Keratinocyte (primary cell): ENCODE data around the gene TRPM3. TPM values are rescaled to one million over a fixed set of nuclear protein-coding genes. Genes with fewer than 3 reads are reported as not detected.

ENCODE experiments used
- DNase-seq: peaks from one replicate; pipeline ENCODE4 v3.0.0-alpha.2; 2011; ENCODE audit warnings: low read depth, missing footprints, low spot score
- FAIRE-seq: peaks from 2 replicates; lab custom pipeline; 2011; peaks lifted over from hg19 to GRCh38; lab: Jason Lieb, UNC
- H2AFZ ChIP-seq: 2 replicates; pipeline ENCODE4 v1.6.0; 2012; ENCODE audit warnings: low read length, control low read depth, inconsistent platforms; ENCODE audit not compliant: control insufficient read depth
- H3K27ac ChIP-seq: 2 replicates; pipeline ENCODE4 v1.5.1; 2011; ENCODE audit warnings: low read length; ENCODE audit not compliant: control insufficient read depth, insufficient read depth
- H3K27me3 ChIP-seq: 3 replicates; pipeline ENCODE4 v1.6.0; 2011; ENCODE audit warnings: low read length; ENCODE audit not compliant: control insufficient read depth, insufficient read depth; ENCODE audit errors: extremely low read depth
- H3K36me3 ChIP-seq, 2 experiments: 2 replicates in 1 of 2; 3 replicates in 1 of 2; pipeline ENCODE4 v1.5.1; 2011; ENCODE audit warnings: low read length in 2 of 2, mild to moderate bottlenecking in 1 of 2; ENCODE audit not compliant: control insufficient read depth in 2 of 2, insufficient read depth in 2 of 2; ENCODE audit errors: extremely low read depth in 1 of 2
- H3K4me1 ChIP-seq: 3 replicates; pipeline ENCODE4 v1.5.1; 2011; ENCODE audit warnings: low read length; ENCODE audit not compliant: control insufficient read depth, insufficient read depth; ENCODE audit errors: extremely low read depth
- H3K4me2 ChIP-seq: 3 replicates; pipeline ENCODE4 v1.6.0; 2011; ENCODE audit warnings: low read depth, low read length; ENCODE audit not compliant: control insufficient read depth, insufficient read depth; ENCODE audit errors: extremely low read depth
- H3K4me3 ChIP-seq, 3 experiments: fragments of 200-600 bp in 1 of 3; sonication (generic) in 1 of 3; 2 replicates in 2 of 3; 3 replicates in 1 of 3; pipeline ENCODE4 v1.5.1; 2011 to 2016; ENCODE audit warnings: low read length in 3 of 3, mild to moderate bottlenecking in 3 of 3, control low read depth in 2 of 3, inconsistent platforms in 1 of 3, low read depth in 1 of 3, mixed read lengths in 1 of 3, mixed run types in 1 of 3, moderate library complexity in 1 of 3; ENCODE audit not compliant: control insufficient read depth in 2 of 3, insufficient read depth in 2 of 3; ENCODE audit errors: extremely low read depth in 1 of 3
- H3K79me2 ChIP-seq: 2 replicates; pipeline ENCODE4 v1.6.0; 2012; ENCODE audit warnings: low read length; ENCODE audit not compliant: control insufficient read depth, insufficient read depth
- H3K9ac ChIP-seq: 3 replicates; pipeline ENCODE4 v1.6.0; 2011; ENCODE audit warnings: low read length; ENCODE audit not compliant: control insufficient read depth, insufficient read depth; ENCODE audit errors: extremely low read depth
- H3K9me1 ChIP-seq: 3 replicates; pipeline ENCODE4 v1.6.0; 2011; ENCODE audit warnings: low read length; ENCODE audit not compliant: control insufficient read depth, insufficient read depth; ENCODE audit errors: extremely low read depth
- H3K9me3 ChIP-seq: 2 replicates; pipeline ENCODE4 v1.5.1; 2012; ENCODE audit warnings: low read depth, low read length; ENCODE audit not compliant: control insufficient read depth
- H4K20me1 ChIP-seq: 3 replicates; pipeline ENCODE4 v1.6.0; 2011; ENCODE audit warnings: low read length; ENCODE audit not compliant: control insufficient read depth, insufficient read depth; ENCODE audit errors: extremely low read depth
- CTCF ChIP-seq, 3 experiments: IDR thresholded peaks in 1 of 3; conservative IDR thresholded peaks in 1 of 3; optimal IDR thresholded peaks in 1 of 3; 2 replicates in 2 of 3; 3 replicates in 1 of 3; pipeline versions ENCODE3 to v1.5.1; 2011; ENCODE audit warnings: low read length in 3 of 3, mild to moderate bottlenecking in 3 of 3, moderate library complexity in 2 of 3, control low read depth in 1 of 3, inconsistent platforms in 1 of 3; ENCODE audit not compliant: insufficient read depth in 2 of 3; ENCODE audit errors: extremely low read depth in 1 of 3
- EZH2 ChIP-seq: IDR thresholded peaks from one replicate; pipeline ENCODE4 v1.6.1; 2012; ENCODE audit warnings: inconsistent platforms, mild to moderate bottlenecking, low read length, moderate library complexity
- dilution Hi-C: fragments of 300-500 bp; cut with MboI; formaldehyde crosslinking; loops from one replicate; pipeline ENCODE4 v1.7.0; 2020; ENCODE audit warnings: low sequenced_read_pairs; ENCODE audit not compliant: extremely low pct_ligation_motif_present
- polyA plus RNA-seq, 5 experiments: library from polyadenylated mRNA; depleted of rRNA in 3 of 5; stranded (reverse) in 3 of 5; stranded (forward) in 1 of 5; unstranded in 1 of 5; fragments of >200 nt; gene quantifications; 1 replicate in 1 of 5; 2 replicates in 3 of 5; 3 replicates in 1 of 5; pipeline versions ENCODE4 v1.2.1 to v1.2.3, GENCODE V29; 2011 to 2012; ENCODE audit warnings: missing spikeins in 2 of 5, low read depth in 1 of 5, low replicate concordance in 1 of 5

The TRPM3 gene
- polyA plus RNA-seq, 1 donor (not counting 4 experiments of a cell fraction or from before 2014, with no cell fraction given), result 0.03 TPM

GRCh38 chr9:70883963-70884793, 237.2 kb downstream of the TRPM3 start:
- TF ChIP-seq CTCF (optimal IDR thresholded peaks at IDR 0.05 in 1 of 3, IDR thresholded peaks at IDR 0.05 in 1 of 3, conservative IDR thresholded peaks at IDR 0.05 in 1 of 3; ENCODE audit: extremely low read depth in 1 of 3, insufficient read depth in 2 of 3, low read length in 3 of 3) (no peak), EZH2 (no peak)
- Histone ChIP-seq H3K9me1 (no peaks in the 10 kb centered on the region), H3K27ac (no peak overlapping the region), H3K9ac (no peak overlapping the region), H3K9me3 (no peaks in the 10 kb centered on the region), H3K36me3 (no peaks in the 10 kb centered on the region), H3K79me2 (no peaks in the 10 kb centered on the region), H2AFZ (no peak overlapping the region), H4K20me1 (no peaks in the 10 kb centered on the region), H3K27me3 (no peaks in the 10 kb centered on the region), H3K4me3 (no peak overlapping the region), H3K4me2 (no peak overlapping the region), H3K4me1 (no peaks in the 10 kb centered on the region)
- FAIRE-seq (no peak), DNase-seq (no peak)
- dilution Hi-C loops, result no loop called here

- no peak for TF ChIP-seq CTCF (optimal IDR thresholded peaks at IDR 0.05 in 1 of 3, IDR thresholded peaks at IDR 0.05 in 1 of 3, conservative IDR thresholded peaks at IDR 0.05 in 1 of 3; ENCODE audit: extremely low read depth in 1 of 3, insufficient read depth in 2 of 3, low read length in 3 of 3)
- no peak for TF ChIP-seq EZH2
- H3K9me3 ChIP-seq, result no peaks in the 10 kb centered on the region
- no peak overlapping the region for H3K4me2 ChIP-seq
- H2AFZ ChIP-seq, result no peak overlapping the region
- no peaks in the 10 kb centered on the region for H4K20me1 ChIP-seq
- dilution Hi-C loops, result no loop called here
- no peak overlapping the region for H3K4me3 ChIP-seq
- no peaks in the 10 kb centered on the region for H3K27me3 ChIP-seq
- FAIRE-seq (no peak), DNase-seq (no peak)
- no peak overlapping the region for H3K9ac ChIP-seq
- no peaks in the 10 kb centered on the region for H3K4me1 ChIP-seq
- no peaks in the 10 kb centered on the region for H3K9me1 ChIP-seq
- no peaks in the 10 kb centered on the region for H3K36me3 ChIP-seq
- H3K79me2 ChIP-seq, result no peaks in the 10 kb centered on the region
- no peak overlapping the region for H3K27ac ChIP-seq
Observed at GRCh38 chr9:70883056-70883455, 238.4 kb downstream of the TRPM3 start.
